NCI-H2081 treated with DMSO at 0.1 percent for 48 hours (cell line): ENCODE data around the gene XPNPEP3.

Experiments used
- DNase-seq: peaks from one replicate; lab custom pipeline; 2025; lab: John Stamatoyannopoulos, UW

Gene XPNPEP3

GRCh38 chr22:40939202-40939601 lies 82.3 kb downstream of the XPNPEP3 start:
- DNase-seq, result no peak

GRCh38 chr22:40950962-40951794 lies 94.2 kb downstream of the XPNPEP3 start, which contains the start of gene RBX1:
RBX1 (plus strand) TSS chr22:40951378; CDS start chr22:40951399, 21 bp downstream.
- peak; percentile 67 for DNase-seq

- no peak for DNase-seq
These were observed 95.1 kb downstream of the XPNPEP3 start for GRCh38 chr22:40951795-40952605.

GRCh38 chr22:40953471-40953870 lies 96.5 kb downstream of the XPNPEP3 start:
- no peak for DNase-seq

GRCh38 chr22:40954113-40954512 lies 97.2 kb downstream of the XPNPEP3 start:
- no peak for DNase-seq

GRCh38 chr22:40955571-40955970 lies 98.6 kb downstream of the XPNPEP3 start:
- no peak for DNase-seq

GRCh38 chr22:40957601-40958000 lies 100.7 kb downstream of the XPNPEP3 start:
- no peak for DNase-seq

GRCh38 chr22:40958299-40958698 lies 101.4 kb downstream of the XPNPEP3 start:
- DNase-seq, result no peak

- no peak for DNase-seq
These were observed 103.2 kb downstream of the XPNPEP3 start for GRCh38 chr22:40960145-40960544.

- no peak for DNase-seq
These were observed 109.2 kb downstream of the XPNPEP3 start for GRCh38 chr22:40965936-40966725.

GRCh38 chr22:40966726-40967085 lies 109.8 kb downstream of the XPNPEP3 start:
- DNase-seq, result no peak

- no peak for DNase-seq
These were observed 110.3 kb downstream of the XPNPEP3 start for GRCh38 chr22:40967111-40967760.

- no peak for DNase-seq
These were observed 115.6 kb downstream of the XPNPEP3 start for GRCh38 chr22:40972587-40972986.

GRCh38 chr22:40973144-40973543 lies 116.2 kb downstream of the XPNPEP3 start:
- DNase-seq, result no peak

- no peak for DNase-seq
These were observed 118.4 kb downstream of the XPNPEP3 start for GRCh38 chr22:40975366-40975765.

- DNase-seq, result no peak
These were observed 120.1 kb downstream of the XPNPEP3 start for GRCh38 chr22:40976866-40977700.

GRCh38 chr22:40979198-40979597 lies 122.2 kb downstream of the XPNPEP3 start:
- DNase-seq, result no peak

GRCh38 chr22:40979871-40980270 lies 122.9 kb downstream of the XPNPEP3 start:
- no peak for DNase-seq
